Aorta (tissue), 5 donors: ENCODE measurements around the gene MRLN. TPM values are rescaled to one million over a fixed set of nuclear protein-coding genes. Genes with fewer than 3 reads are reported as not detected.
"Not testable (repeated sequence)": the region's sequence is repeated elsewhere in the genome, so short reads cannot be mapped to it uniquely, and the experiment has no call there.

Experiments used
- ATAC-seq: fragments of 200-7000 bp; cut with Tn5 transposase; one replicate; pipeline ENCODE4 v1.9.1; 2022; ENCODE audit warnings: moderate library complexity; ENCODE audit not compliant: low FRiP score
- DNase-seq, 2 donors: peaks; one replicate each; pipeline ENCODE4 v3.0.0-alpha.2; 2020
- H3K27ac ChIP-seq, 2 donors: one replicate each; pipeline ENCODE4 v1.5.1; 2013; ENCODE audit warnings: low read length in 2 of 2, mild to moderate bottlenecking in 2 of 2, moderate library complexity in 2 of 2, control low read depth in 1 of 2, inconsistent platforms in 1 of 2, low read depth in 1 of 2
- H3K27me3 ChIP-seq, 2 donors: one replicate each; pipeline ENCODE4 v1.6.1; 2013; ENCODE audit warnings: control low read depth in 1 of 2, low read length in 1 of 2, mild to moderate bottlenecking in 1 of 2, moderate library complexity in 1 of 2; ENCODE audit not compliant: insufficient read depth in 2 of 2, control insufficient read depth in 1 of 2
- H3K36me3 ChIP-seq, 2 donors: one replicate each; pipeline ENCODE4 v1.6.1; 2013; ENCODE audit warnings: control low read depth in 1 of 2, low read length in 1 of 2, mild to moderate bottlenecking in 1 of 2; ENCODE audit not compliant: insufficient read depth in 2 of 2, control insufficient read depth in 1 of 2
- H3K4me1 ChIP-seq, 2 donors: one replicate each; pipeline ENCODE4 v1.6.1; 2013; ENCODE audit warnings: low read length in 2 of 2, control low read depth in 1 of 2, mild to moderate bottlenecking in 1 of 2, moderate library complexity in 1 of 2; ENCODE audit not compliant: insufficient read depth in 2 of 2, control insufficient read depth in 1 of 2
- H3K4me3 ChIP-seq, 2 donors: one replicate each; pipeline ENCODE4 v1.5.1; 2013; ENCODE audit warnings: low read length in 2 of 2, control low read depth in 1 of 2, mild to moderate bottlenecking in 1 of 2
- H3K9me3 ChIP-seq: one replicate; pipeline ENCODE4 v1.6.1; 2013; ENCODE audit warnings: mild to moderate bottlenecking, low read length; ENCODE audit not compliant: control insufficient read depth
- WGBS, 2 donors: extraction: QIAGEN DNeasy Blood & Tissue Kit; methylation state at CpG; one replicate each; pipeline ENCODE4 v1.1.7; 2013; 5-methylcytosine and 5-hydroxymethylcytosine counted together
- intact Hi-C, 2 donors: fragments of 100-400 bp; cut with DNase I; formaldehyde crosslinking; loops; one replicate each; pipeline versions ENCODE4 v1.14.2 to v1.15.0; 2022
- long read RNA-seq, 2 donors: library from polyadenylated mRNA; unstranded; transcript quantifications; one replicate each; pipeline ENCODE4 v2.0.0, GENCODE V29; 2020 to 2021
- polyA plus RNA-seq, 2 donors: library from polyadenylated mRNA; stranded (reverse); fragments of 200-250 nt; gene quantifications; one replicate each; pipeline ENCODE4 v1.2.3, GENCODE V29; 2013
- total RNA-seq, 2 donors: library from RNA; stranded (reverse); fragmentation: NEBNext Ultra II Directional; extraction: Animal tissue kit (Norgen Biotek cat#: 25700); gene quantifications; one replicate each; pipeline ENCODE4 v1.2.1, GENCODE V29; 2021
- donor health status: healthy with polysubstance abuse.
- donor health status: Bipolar disorder and iron deficiency.
- donor health status: DM: no; HTN: no; CAD: no.
- donor health status: DM: no; HTN: no; CAD: no.
- donor health status: DM: yes; HTN: yes; CAD: no.

MRLN gene
- total RNA-seq = under 1 TPM in 1 of 2 donors, not detected in 1; 0.65 TPM
- not detected for polyA plus RNA-seq
- long read RNA-seq, donor 1 = 0 reads
- long read RNA-seq, donor 2 = 0 reads

GRCh38 chr10:59753267-59753666, at the start of gene MRLN:
TSS of gene MRLN (minus strand) at chr10:59753455.
- DNase-seq (no peak), ATAC-seq (no peak)
- Histone ChIP-seq H3K27me3 (no peaks in the 10 kb centered on the region), H3K4me1 (no peaks in the 10 kb centered on the region), H3K4me3 (no peak within 1 kb of the TSS), H3K27ac (no peak within 1 kb of the TSS), H3K36me3 (no peaks in the 10 kb centered on the region), H3K9me3 (no peaks in the 10 kb centered on the region)
- intact Hi-C loops = no loop called here
- 81% methylated on average over 3 of the region's 3 CpGs for WGBS, 2 donors

- no peak overlapping the region for H3K4me3 ChIP-seq
- no peaks in the 10 kb centered on the region for H3K9me3 ChIP-seq
- DNase-seq (no peak), ATAC-seq (no peak)
- intact Hi-C loops = loop anchor here in 1 of 2 donors (10.0 kb wide), 1 partner anchor 176 kb away; no protein-coding TSS in a partner anchor
- H3K4me1 ChIP-seq = no peaks in the 10 kb centered on the region
- 92 to 94% methylated on average over 2 of the region's 2 CpGs for WGBS, 2 donors
- peaks cover 4 to 16% of the 10 kb centered on the region in 2 donors for H3K36me3 ChIP-seq
- no peaks in the 10 kb centered on the region for H3K27me3 ChIP-seq
- H3K27ac ChIP-seq = no peak overlapping the region
Observed at GRCh38 chr10:59801171-59801570, 47.9 kb upstream of the MRLN start.

GRCh38 chr10:59799421-59799820, 46.2 kb upstream of the MRLN start:
- Histone ChIP-seq H3K4me1 (no peaks in the 10 kb centered on the region), H3K36me3 (peaks cover 2 to 9% of the 10 kb centered on the region in 2 donors), H3K9me3 (no peaks in the 10 kb centered on the region), H3K4me3 (no peak overlapping the region), H3K27me3 (no peaks in the 10 kb centered on the region), H3K27ac (no peak overlapping the region)
- 48 to 81% methylated on average over 1 of the region's 1 CpG for WGBS, 2 donors
- intact Hi-C loops = no loop called here
- DNase-seq = no peak
- no peak for ATAC-seq

GRCh38 chr10:59793919-59794318, 40.7 kb upstream of the MRLN start:
- Histone ChIP-seq H3K27ac (no peak overlapping the region), H3K9me3 (no peaks in the 10 kb centered on the region), H3K27me3 (no peaks in the 10 kb centered on the region), H3K4me1 (no peaks in the 10 kb centered on the region), H3K4me3 (no peak overlapping the region), H3K36me3 (peaks cover 5 to 7% of the 10 kb centered on the region in 2 donors)
- no peak for DNase-seq
- 5 to 10% methylated on average over 2 of the region's 2 CpGs for WGBS, 2 donors
- ATAC-seq = no peak
- intact Hi-C loops = no loop called here

- Histone ChIP-seq H3K9me3 (no peaks in the 10 kb centered on the region), H3K36me3 (peaks cover 5 to 7% of the 10 kb centered on the region in 2 donors), H3K27me3 (no peaks in the 10 kb centered on the region), H3K4me3 (no peak overlapping the region), H3K4me1 (no peaks in the 10 kb centered on the region), H3K27ac (no peak overlapping the region)
- intact Hi-C loops = no loop called here
- DNase-seq (no peak), ATAC-seq (no peak)
- WGBS, 2 donors = 82 to 86% methylated on average over 13 of the region's 13 CpGs
Observed at GRCh38 chr10:59792812-59793211, 39.6 kb upstream of the MRLN start.

GRCh38 chr10:59791601-59792000, 38.3 kb upstream of the MRLN start:
- no peak overlapping the region for H3K27ac ChIP-seq
- no peak overlapping the region for H3K4me3 ChIP-seq
- H3K9me3 ChIP-seq = no peaks in the 10 kb centered on the region
- intact Hi-C loops = no loop called here
- no peaks in the 10 kb centered on the region for H3K27me3 ChIP-seq
- ATAC-seq = no peak
- no peak for DNase-seq
- H3K36me3 ChIP-seq = peaks cover 5% of the 10 kb centered on the region in 2 donors
- H3K4me1 ChIP-seq = no peaks in the 10 kb centered on the region
- 55 to 60% methylated on average over 2 of the region's 2 CpGs for WGBS, 2 donors

- ATAC-seq, H3K27ac ChIP-seq, intact Hi-C loops, H3K27me3 ChIP-seq, H3K9me3 ChIP-seq, H3K4me3 ChIP-seq, H3K4me1 ChIP-seq, DNase-seq, H3K36me3 ChIP-seq: not testable (repeated sequence)
- WGBS, 2 donors = 44 to 46% methylated on average over 2 of the region's 2 CpGs
Observed at GRCh38 chr10:59790080-59790479, 36.8 kb upstream of the MRLN start.

GRCh38 chr10:59788914-59789313, 35.7 kb upstream of the MRLN start:
- H3K9me3 ChIP-seq, H3K36me3 ChIP-seq, intact Hi-C loops, ATAC-seq, H3K4me3 ChIP-seq, H3K4me1 ChIP-seq, H3K27me3 ChIP-seq, H3K27ac ChIP-seq, DNase-seq: not testable (repeated sequence)
- WGBS, 2 donors = 81 to 82% methylated on average over 5 of the region's 5 CpGs

GRCh38 chr10:59787032-59787431, 33.8 kb upstream of the MRLN start:
- H3K4me3 ChIP-seq, H3K9me3 ChIP-seq, H3K27me3 ChIP-seq, H3K36me3 ChIP-seq, ATAC-seq, DNase-seq, H3K27ac ChIP-seq, intact Hi-C loops, H3K4me1 ChIP-seq: not testable (repeated sequence)
- 83 to 88% methylated on average over 7 of the region's 7 CpGs for WGBS, 2 donors
